Epithelial cell of esophagus (primary cell): Measurements from ENCODE around the gene DOCK4.

Experiments
- DNase-seq: peaks from one replicate; pipeline ENCODE4 v3.0.0; 2010; ENCODE audit warnings: low read depth
- H3K4me3 ChIP-seq: 2 replicates; pipeline ENCODE4 v1.5.1; 2011; ENCODE audit warnings: mild to moderate bottlenecking, low read length, control low read depth
- TF ChIP-seq, protein P1 (sequence below): IDR thresholded peaks from 2 replicates; pipeline ENCODE4 v1.5.1; 2011; ENCODE audit warnings: low read depth, mild to moderate bottlenecking, low read length, control low read depth, inconsistent platforms; ENCODE audit not compliant: insufficient read depth; ENCODE audit errors: missing control alignments

The DOCK4 gene

DNA sequence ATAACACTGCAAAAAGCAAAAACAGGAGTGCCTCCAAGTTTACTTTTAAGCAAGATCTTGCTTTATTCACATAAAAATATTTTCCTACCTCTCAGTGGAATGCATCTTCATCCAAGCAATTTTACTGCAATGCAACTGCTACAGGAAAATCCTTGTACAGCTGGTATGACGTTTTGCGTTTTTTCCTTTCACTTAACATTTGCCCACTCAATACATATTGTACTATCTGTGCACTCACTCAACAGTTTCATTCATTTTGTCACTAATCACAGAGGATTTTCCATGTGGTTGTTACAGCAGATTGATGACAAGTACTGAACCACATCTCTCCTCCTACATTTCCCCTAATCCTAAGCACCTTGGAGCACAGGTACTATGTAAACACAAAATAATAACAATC lies 421.9 kb downstream of the DOCK4 start:
- DNase-seq, result no peak
- no peak overlapping the region for H3K4me3 ChIP-seq
- TF ChIP-seq, protein P1, sequence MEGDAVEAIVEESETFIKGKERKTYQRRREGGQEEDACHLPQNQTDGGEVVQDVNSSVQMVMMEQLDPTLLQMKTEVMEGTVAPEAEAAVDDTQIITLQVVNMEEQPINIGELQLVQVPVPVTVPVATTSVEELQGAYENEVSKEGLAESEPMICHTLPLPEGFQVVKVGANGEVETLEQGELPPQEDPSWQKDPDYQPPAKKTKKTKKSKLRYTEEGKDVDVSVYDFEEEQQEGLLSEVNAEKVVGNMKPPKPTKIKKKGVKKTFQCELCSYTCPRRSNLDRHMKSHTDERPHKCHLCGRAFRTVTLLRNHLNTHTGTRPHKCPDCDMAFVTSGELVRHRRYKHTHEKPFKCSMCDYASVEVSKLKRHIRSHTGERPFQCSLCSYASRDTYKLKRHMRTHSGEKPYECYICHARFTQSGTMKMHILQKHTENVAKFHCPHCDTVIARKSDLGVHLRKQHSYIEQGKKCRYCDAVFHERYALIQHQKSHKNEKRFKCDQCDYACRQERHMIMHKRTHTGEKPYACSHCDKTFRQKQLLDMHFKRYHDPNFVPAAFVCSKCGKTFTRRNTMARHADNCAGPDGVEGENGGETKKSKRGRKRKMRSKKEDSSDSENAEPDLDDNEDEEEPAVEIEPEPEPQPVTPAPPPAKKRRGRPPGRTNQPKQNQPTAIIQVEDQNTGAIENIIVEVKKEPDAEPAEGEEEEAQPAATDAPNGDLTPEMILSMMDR, result no peak

DNA sequence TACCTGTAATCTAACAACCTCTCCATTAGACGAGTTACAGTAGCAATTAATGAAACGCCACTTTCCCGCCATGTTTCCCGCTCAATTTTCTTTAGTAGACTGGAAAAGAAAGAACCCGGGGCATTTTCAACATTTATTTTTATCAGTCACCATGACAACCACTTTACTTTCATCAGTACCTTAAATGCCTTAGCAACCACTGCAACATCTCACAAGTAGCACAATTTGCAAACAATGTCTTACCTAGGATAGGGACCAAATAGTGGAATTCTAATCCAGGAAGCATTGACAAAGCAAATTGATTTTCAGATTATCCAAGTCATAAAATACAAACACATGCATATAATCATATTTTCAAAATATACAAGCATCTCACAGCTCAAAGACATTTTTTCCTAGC lies 422.3 kb downstream of the DOCK4 start:
- TF ChIP-seq, protein P1, result no peak

DNA sequence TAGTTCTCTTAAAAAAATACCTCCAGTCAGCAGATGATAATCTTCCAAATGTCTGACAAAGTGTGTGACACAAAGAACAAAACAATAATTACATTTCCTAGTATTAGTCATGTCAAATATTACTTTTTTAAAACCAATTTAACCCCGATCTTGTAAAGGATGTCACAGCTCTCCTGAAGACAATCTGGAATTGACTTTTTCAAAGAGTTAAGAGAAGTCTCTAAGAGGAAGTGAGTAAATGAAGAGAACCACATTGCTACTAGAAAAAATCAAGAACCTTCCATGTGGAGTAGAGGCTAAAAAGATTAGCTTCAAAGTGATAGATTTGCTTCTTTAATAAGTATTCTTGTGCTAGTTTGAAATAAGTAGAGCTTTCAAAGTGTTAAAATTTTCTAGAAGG lies 425.7 kb downstream of the DOCK4 start:
- no peak overlapping the region for H3K4me3 ChIP-seq
- TF ChIP-seq, protein P1, result no peak
- DNase-seq, result no peak

More for the DNA sequence above, 422.3 kb downstream of the DOCK4 start:
- H3K4me3 ChIP-seq, result no peak overlapping the region
- no peak for DNase-seq

- TF ChIP-seq, protein P1, result no peak
- H3K4me3 ChIP-seq, result no peak overlapping the region
- DNase-seq, result no peak
These were observed 431.0 kb downstream of the DOCK4 start for GRCh38 chr7:111775206-111775605.

GRCh38 chr7:111772716-111773115 lies 433.5 kb downstream of the DOCK4 start:
- H3K4me3 ChIP-seq, result no peak overlapping the region
- DNase-seq, result no peak
- TF ChIP-seq, protein P1, result no peak

DNA sequence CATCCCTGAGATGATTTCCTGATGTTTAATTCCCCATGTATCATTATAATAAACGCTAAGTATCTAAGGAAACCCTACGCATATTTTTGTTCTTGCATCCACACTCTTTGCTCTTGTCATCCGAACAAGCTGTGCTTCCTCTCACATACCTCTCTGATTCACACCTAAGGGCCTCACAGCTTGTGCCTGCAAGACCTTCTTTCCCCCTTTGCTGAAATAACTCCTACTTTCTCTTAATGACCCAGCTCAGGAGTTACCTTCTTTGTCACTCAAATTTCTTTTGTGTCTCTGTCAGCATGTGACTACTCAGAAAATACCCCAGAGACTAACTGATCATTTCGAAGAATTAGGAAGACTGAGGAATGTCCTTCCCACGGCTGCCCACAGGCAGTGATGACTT lies 434.6 kb downstream of the DOCK4 start:
- H3K4me3 ChIP-seq, result no peak overlapping the region
- DNase-seq, result no peak
- TF ChIP-seq, protein P1, result no peak

DNA sequence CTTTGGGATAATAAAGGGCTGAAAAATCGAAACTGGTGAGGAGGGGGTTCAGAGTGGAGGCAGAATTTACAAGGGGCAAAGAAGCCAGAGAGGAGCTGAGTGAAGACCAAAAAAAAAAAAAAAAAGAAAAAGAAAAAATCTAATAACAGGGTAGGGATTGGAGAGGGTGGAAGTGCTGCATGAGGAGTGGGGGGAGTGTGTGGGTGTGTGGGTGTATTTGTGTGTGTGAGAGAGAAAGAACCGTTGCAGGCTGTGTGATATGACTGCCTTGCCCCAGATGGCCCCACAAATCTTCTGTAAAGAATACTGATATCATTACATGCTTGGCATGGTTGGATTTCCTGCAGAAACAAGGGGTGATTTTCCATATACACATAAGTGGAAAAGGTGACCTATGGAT lies 436.1 kb downstream of the DOCK4 start:
- TF ChIP-seq, protein P1, result no peak
- H3K4me3 ChIP-seq, result no peak overlapping the region
- no peak for DNase-seq
